ENCODE measurements around the gene TBC1D24. TPM values are rescaled to one million over a fixed set of nuclear protein-coding genes. Genes with fewer than 3 reads are reported as not detected.
"Not testable (repeated sequence)": the region's sequence is repeated elsewhere in the genome, so short reads cannot be mapped to it uniquely, and the experiment has no call there.

TBC1D24 gene
- polyA plus RNA-seq, 3 donors: 0.76 to 5.9 (median 2.1) TPM

- H3K4me3 ChIP-seq (replicated peaks in 1 of 3; ENCODE audit: low read depth in 2 of 3, low read length in 3 of 3): peak overlapping the region; percentile 48 to 92 (median 88)
- H3K4me2 ChIP-seq (replicated peaks; ENCODE audit: extremely low read depth, low read length, poor library complexity, severe bottlenecking): peak overlapping the region; percentile 100
- peak overlapping the region; percentile 98 to 100 (median 98) for H3K27ac Mint-ChIP-seq
- H3K27me3 Mint-ChIP-seq (ENCODE audit: low read depth in 3 of 3): peaks cover 0 to 5% (median 0%) of the 10 kb centered on the region in 3 donors
- peak overlapping the region; percentile 61 for H2AFZ ChIP-seq (ENCODE audit: insufficient read depth, low read depth, low read length, poor library complexity, severe bottlenecking)
- H3K36me3 Mint-ChIP-seq: peaks cover 20 to 43% of the 10 kb centered on the region in 2 donors
- peaks cover 47% of the 10 kb centered on the region for H3K4me1 Mint-ChIP-seq
- H3K9me3 Mint-ChIP-seq: no peaks in the 10 kb centered on the region
- peaks cover 34 to 40% of the 10 kb centered on the region in 2 donors for H3K36me3 ChIP-seq (replicated peaks in 1 of 2; ENCODE audit: control insufficient read depth in 1 of 2, insufficient read depth in 2 of 2, low read length in 2 of 2)
- H3K4me1 ChIP-seq (ENCODE audit: control insufficient read depth in 1 of 2, insufficient read depth in 2 of 2, low read length in 2 of 2): peaks cover 51 to 66% of the 10 kb centered on the region in 2 donors
- no peaks in the 10 kb centered on the region for H3K9me3 ChIP-seq (replicated peaks in 1 of 2; ENCODE audit: control insufficient read depth in 1 of 2, insufficient read depth in 1 of 2, low read length in 2 of 2)
- peaks cover 45% of the 10 kb centered on the region for H4K20me1 ChIP-seq (ENCODE audit: insufficient read depth, low read length)
- peak; percentile 97 to 99 (median 98) for DNase-seq
- H3K4me3 Mint-ChIP-seq: peak overlapping the region; percentile 91 to 97
- H3K9ac ChIP-seq (ENCODE audit: insufficient read depth, low read length, poor library complexity, severe bottlenecking): peak overlapping the region; percentile 95
- peak overlapping the region; percentile 99 to 100 for H3K27ac ChIP-seq (ENCODE audit: low read depth in 1 of 2, low read length in 2 of 2)
- intact Hi-C loops (cut with micrococcal nuclease): loop anchor here in 1 of 2 donors (1.0 kb wide), 1 partner anchor 12 kb away; the partner anchor contains the start of gene AMDHD2
- TF ChIP-seq CTCF (IDR thresholded peaks at IDR 0.05): no peak
- H3K79me2 ChIP-seq (ENCODE audit: insufficient read depth, low read length): peaks cover 3% of the 10 kb centered on the region
- under 1% methylated on average over 81 of the region's 84 CpGs for WGBS (ENCODE audit: insufficient coverage)
- H3K27me3 ChIP-seq (ENCODE audit: control insufficient read depth in 2 of 2, insufficient read depth in 2 of 2, low read length in 2 of 2): no peaks in the 10 kb centered on the region
Measured at GRCh38 chr16:2531696-2532493, 57.0 kb downstream of the TBC1D24 start.

GRCh38 chr16:2532494-2533141 lies 57.7 kb downstream of the TBC1D24 start:
- no peaks in the 10 kb centered on the region for H3K9me3 ChIP-seq (replicated peaks in 1 of 2; ENCODE audit: control insufficient read depth in 1 of 2, insufficient read depth in 1 of 2, low read length in 2 of 2)
- peaks cover 56 to 72% of the 10 kb centered on the region in 2 donors for H3K4me1 ChIP-seq (ENCODE audit: control insufficient read depth in 1 of 2, insufficient read depth in 2 of 2, low read length in 2 of 2)
- peak overlapping the region; percentile 48 to 92 (median 88) for H3K4me3 ChIP-seq (replicated peaks in 1 of 3; ENCODE audit: low read depth in 2 of 3, low read length in 3 of 3)
- Mint-ChIP-seq H3K4me3 (peak overlapping the region; percentile 91 to 97), H3K27me3 (ENCODE audit: low read depth in 3 of 3) (peaks cover 0 to 5% (median 4%) of the 10 kb centered on the region in 3 donors), H3K9me3 (no peaks in the 10 kb centered on the region), H3K27ac (peak overlapping the region; percentile 98 to 100 (median 98)), H3K36me3 (peaks cover 16 to 38% of the 10 kb centered on the region in 2 donors), H3K4me1 (peaks cover 52% of the 10 kb centered on the region)
- WGBS (ENCODE audit: insufficient coverage): 0% methylated on average over 23 of the region's 37 CpGs
- peak overlapping the region; percentile 99 to 100 for H3K27ac ChIP-seq (ENCODE audit: low read depth in 1 of 2, low read length in 2 of 2)
- peaks cover 3% of the 10 kb centered on the region for H3K79me2 ChIP-seq (ENCODE audit: insufficient read depth, low read length)
- peaks cover 27 to 32% of the 10 kb centered on the region in 2 donors for H3K36me3 ChIP-seq (replicated peaks in 1 of 2; ENCODE audit: control insufficient read depth in 1 of 2, insufficient read depth in 2 of 2, low read length in 2 of 2)
- no peaks in the 10 kb centered on the region for H3K27me3 ChIP-seq (ENCODE audit: control insufficient read depth in 2 of 2, insufficient read depth in 2 of 2, low read length in 2 of 2)
- peak overlapping the region; percentile 100 for H3K4me2 ChIP-seq (replicated peaks; ENCODE audit: extremely low read depth, low read length, poor library complexity, severe bottlenecking)
- intact Hi-C loops (cut with micrococcal nuclease): loop anchor here in 1 of 2 donors (1.0 kb wide), 1 partner anchor 12 kb away; the partner anchor contains the start of gene AMDHD2
- peak overlapping the region; percentile 61 for H2AFZ ChIP-seq (ENCODE audit: insufficient read depth, low read depth, low read length, poor library complexity, severe bottlenecking)
- H4K20me1 ChIP-seq (ENCODE audit: insufficient read depth, low read length): peaks cover 38% of the 10 kb centered on the region
- peak overlapping the region; percentile 95 for H3K9ac ChIP-seq (ENCODE audit: insufficient read depth, low read length, poor library complexity, severe bottlenecking)
- DNase-seq: peak; percentile 65 to 80 (median 74)
- no peak for TF ChIP-seq CTCF (IDR thresholded peaks at IDR 0.05)

- H3K79me2 ChIP-seq (ENCODE audit: insufficient read depth, low read length); intact Hi-C loops (cut with micrococcal nuclease): not testable (repeated sequence)
Measured at GRCh38 chr16:2533142-2533755, 58.3 kb downstream of the TBC1D24 start.

More at GRCh38 chr16:2533142-2533755, 58.3 kb downstream of the TBC1D24 start:
- peak overlapping the region; percentile 98 to 100 (median 98) for H3K27ac Mint-ChIP-seq
- not testable (repeated sequence) for H3K27me3 Mint-ChIP-seq (ENCODE audit: low read depth in 3 of 3); H2AFZ ChIP-seq (ENCODE audit: insufficient read depth, low read depth, low read length, poor library complexity, severe bottlenecking); H3K9me3 Mint-ChIP-seq; H3K9me3 ChIP-seq (replicated peaks in 1 of 2; ENCODE audit: control insufficient read depth in 1 of 2, insufficient read depth in 1 of 2, low read length in 2 of 2); H3K27me3 ChIP-seq (ENCODE audit: control insufficient read depth in 2 of 2, insufficient read depth in 2 of 2, low read length in 2 of 2)
- peaks cover 21 to 26% of the 10 kb centered on the region in 2 donors for H3K36me3 ChIP-seq (replicated peaks in 1 of 2; ENCODE audit: control insufficient read depth in 1 of 2, insufficient read depth in 2 of 2, low read length in 2 of 2)
- peak overlapping the region; percentile 95 for H3K9ac ChIP-seq (ENCODE audit: insufficient read depth, low read length, poor library complexity, severe bottlenecking)
- WGBS (ENCODE audit: insufficient coverage): 86% methylated on average over 4 of the region's 16 CpGs
- H3K4me1 ChIP-seq (ENCODE audit: control insufficient read depth in 1 of 2, insufficient read depth in 2 of 2, low read length in 2 of 2): peaks cover 56 to 72% of the 10 kb centered on the region in 2 donors
- DNase-seq: peak in 1 of 3 donors; percentile 33
- peak overlapping the region; percentile 48 to 92 (median 88) for H3K4me3 ChIP-seq (replicated peaks in 1 of 3; ENCODE audit: low read depth in 2 of 3, low read length in 3 of 3)
- peaks cover 52% of the 10 kb centered on the region for H3K4me1 Mint-ChIP-seq
- H3K4me2 ChIP-seq (replicated peaks; ENCODE audit: extremely low read depth, low read length, poor library complexity, severe bottlenecking): peak overlapping the region; percentile 100
- peaks cover 32% of the 10 kb centered on the region for H4K20me1 ChIP-seq (ENCODE audit: insufficient read depth, low read length)
- peak overlapping the region; percentile 99 to 100 for H3K27ac ChIP-seq (ENCODE audit: low read depth in 1 of 2, low read length in 2 of 2)
- peaks cover 16 to 34% of the 10 kb centered on the region in 2 donors for H3K36me3 Mint-ChIP-seq
- peak overlapping the region; percentile 91 to 97 for H3K4me3 Mint-ChIP-seq
